K562 (cell line): ENCODE data around the gene B4GALNT4. TPM values are rescaled to one million over a fixed set of nuclear protein-coding genes. Genes with fewer than 3 reads are reported as not detected.

Experiments
- ATAC-seq: fragments of 200-7000 bp; cut with Tn5 transposase; 3 replicates; pipeline ENCODE4 v1.9.1; 2020; ENCODE audit warnings: moderate library complexity
- BruUV-seq: library from RNA; stranded (reverse); fragments of 400-500 nt; replicated peaks from 2 replicates; lab custom pipeline; 2021; lab: Mats Ljungman, UMichigan
- CTCF ChIA-PET: fragments of 300-600 bp; formaldehyde crosslinking; extraction: SDS; loops from one replicate; lab custom pipeline; 2021; ENCODE audit warnings: low intra/inter-chr PET ratio; lab: Yijun Ruan, JAX
- POLR2A ChIA-PET: fragments of 300-600, 350-650 bp; sonication (Branson Sonifier 250); formaldehyde crosslinking; extraction: SDS; loops from one replicate; lab custom pipeline; 2021; ENCODE audit warnings: antibody characterized with exemption, inconsistent platforms; lab: Yijun Ruan, JAX
- DNase-seq, 4 experiments: peaks; one replicate each; pipeline versions ENCODE4 v3.0.0 to v3.0.0-alpha.2; 2011 to 2018; ENCODE audit warnings: low spot score in 3 of 4, mixed read lengths in 3 of 4; ENCODE audit errors: extremely low read depth in 1 of 4
- FAIRE-seq: peaks from 2 replicates; lab custom pipeline; 2011; peaks lifted over from hg19 to GRCh38; lab: Jason Lieb, UNC
- H2AFZ ChIP-seq: 2 replicates; pipeline ENCODE4 v1.6.0; 2011; ENCODE audit warnings: low read depth, low read length, control low read depth, inconsistent platforms
- H3K27ac ChIP-seq: fragments of 200-600 bp; 3 replicates; pipeline ENCODE4 v1.8.0; 2011; ENCODE audit warnings: low read depth, mild to moderate bottlenecking, control low read depth, inconsistent platforms, low read length, moderate library complexity, mixed read lengths; ENCODE audit errors: extremely low read depth
- H3K27me3 ChIP-seq, 2 experiments: fragments of 300-600 bp in 1 of 2; 2 replicates in 1 of 2; 3 replicates in 1 of 2; pipeline versions ENCODE4 v1.6.0 to v1.8.0; 2011; ENCODE audit warnings: inconsistent platforms in 2 of 2, low read length in 2 of 2, mild to moderate bottlenecking in 1 of 2, mixed read lengths in 1 of 2, moderate library complexity in 1 of 2; ENCODE audit not compliant: control insufficient read depth in 2 of 2, insufficient read depth in 2 of 2
- H3K36me3 ChIP-seq: fragments of 300-600 bp; 3 replicates; pipeline ENCODE4 v1.8.0; 2011; ENCODE audit warnings: mild to moderate bottlenecking, low read length, inconsistent platforms; ENCODE audit not compliant: control insufficient read depth, insufficient read depth
- H3K4me1 ChIP-seq, 2 experiments: fragments of 200-600 bp in 1 of 2; replicated peaks in 1 of 2; 2 replicates in 1 of 2; 3 replicates in 1 of 2; pipeline versions ENCODE4 v1.5.1 to v1.8.0; 2011; ENCODE audit warnings: inconsistent platforms in 2 of 2, low read length in 2 of 2, mild to moderate bottlenecking in 1 of 2, mixed read lengths in 1 of 2, moderate library complexity in 1 of 2; ENCODE audit not compliant: control insufficient read depth in 2 of 2, insufficient read depth in 2 of 2
- H3K4me2 ChIP-seq: 2 replicates; pipeline ENCODE4 v1.6.1; 2011; ENCODE audit warnings: low read length, control low read depth, inconsistent platforms, mixed read lengths; ENCODE audit not compliant: insufficient read depth
- H3K4me3 ChIP-seq: fragments of 200-600 bp; sonication (generic), shearing (Covaris generic); 2 replicates; pipeline ENCODE4 v1.5.1; 2016; ENCODE audit warnings: control low read depth, inconsistent platforms
- H3K79me2 ChIP-seq: fragments of 200-600 bp; 3 replicates; pipeline ENCODE4 v1.8.0; 2011; ENCODE audit warnings: low read length, inconsistent platforms; ENCODE audit not compliant: control insufficient read depth, insufficient read depth
- H3K9ac ChIP-seq, 2 experiments: 2 replicates each; pipeline versions ENCODE4 v1.6.0 to v1.6.1; 2011; ENCODE audit warnings: low read depth in 2 of 2, low read length in 2 of 2, control low read depth in 1 of 2, inconsistent platforms in 1 of 2, mild to moderate bottlenecking in 1 of 2, mixed read lengths in 1 of 2; ENCODE audit not compliant: insufficient read depth in 1 of 2
- H3K9me1 ChIP-seq: one replicate; pipeline ENCODE4 v1.6.0; 2011; ENCODE audit warnings: inconsistent platforms, mild to moderate bottlenecking, low read length, moderate library complexity; ENCODE audit not compliant: control insufficient read depth, insufficient read depth
- H3K9me3 ChIP-seq: replicated peaks from 2 replicates; pipeline ENCODE4 v1.5.1; 2011; ENCODE audit warnings: low read depth, low read length, inconsistent platforms; ENCODE audit not compliant: control insufficient read depth, insufficient read depth
- H4K20me1 ChIP-seq: replicated peaks from 2 replicates; pipeline ENCODE4 v1.6.1; 2011; ENCODE audit warnings: low read length, inconsistent platforms, mixed read lengths; ENCODE audit not compliant: control insufficient read depth, insufficient read depth
- ADNP ChIP-seq: fragments of 200-800 bp; sonication (Bioruptor generic); IDR thresholded peaks from 2 replicates; pipeline ENCODE4 v1.6.1; 2016; ENCODE audit warnings: missing genetic modification characterization, missing compliant biosample characterization
- BACH1 ChIP-seq: fragments of 200-800 bp; sonication (Bioruptor generic); IDR thresholded peaks from 2 replicates; pipeline ENCODE4 v1.6.1; 2016; ENCODE audit warnings: missing genetic modification characterization, missing compliant biosample characterization
- BRCA1 ChIP-seq, 2 experiments: fragments of 450-650 bp in 1 of 2; sonication (generic) in 1 of 2; formaldehyde crosslinking in 1 of 2; IDR thresholded peaks; 2 replicates each; pipeline versions ENCODE4 v1.5.0 to v1.6.1; 2017 to 2020; ENCODE audit warnings: mild to moderate bottlenecking in 1 of 2, missing genetic modification reagents in 1 of 2
- RBFOX2 ChIP-seq: fragments of 200-400 bp; formaldehyde crosslinking; IDR thresholded peaks from 2 replicates; pipeline ENCODE4 v1.6.1; 2017; ENCODE audit warnings: low read depth, mild to moderate bottlenecking, low read length, moderate library complexity
- RFX1 ChIP-seq: fragments of 450-650 bp; IDR thresholded peaks from 2 replicates; pipeline ENCODE4 v1.6.1; 2016; ENCODE audit warnings: mild to moderate bottlenecking, moderate library complexity
- ZBED1 ChIP-seq: IDR thresholded peaks from 2 replicates; pipeline ENCODE4 v1.6.1; 2014
- ZFP36 ChIP-seq: fragments of 150-350 bp; IDR thresholded peaks from 2 replicates; pipeline ENCODE4 v1.6.1; 2018; ENCODE audit warnings: low read length, low read depth; ENCODE audit not compliant: partially characterized antibody
- ZNF282 ChIP-seq: sonication (generic); formaldehyde crosslinking; IDR thresholded peaks from 2 replicates; pipeline ENCODE4 v1.8.1; 2023; ENCODE audit warnings: missing genetic modification reagents
- WGBS: fragments of 100-300 bp; shearing (Covaris generic); methylation state at CpG from one replicate; pipeline ENCODE4 v1.1.6; 2016; ENCODE audit warnings: low coverage, mixed read lengths; ENCODE audit not compliant: insufficient coverage; ENCODE audit errors: missing lambda C conversion rate; 5-methylcytosine and 5-hydroxymethylcytosine counted together
- in situ Hi-C: fragments of 300-500 bp; cut with MboI; formaldehyde crosslinking; loops from 4 replicates; pipeline ENCODE4 v1.15.0; 2018; ENCODE audit warnings: inconsistent platforms, mixed read lengths
- intact Hi-C: fragments of 100-400 bp; cut with micrococcal nuclease; formaldehyde crosslinking; loops from 2 replicates; pipeline ENCODE4 v1.14.2; 2022
- polyA plus RNA-seq, 8 experiments: library from polyadenylated mRNA; depleted of rRNA in 4 of 8; stranded (reverse) in 5 of 8; unstranded in 3 of 8; fragments of >200 nt; fragmentation: Nextera tagmentation in 2 of 8; fragmentation: Illumina TruSeq in 1 of 8; extraction: Ambion mirVana in 2 of 8; extraction: Trizol in 1 of 8; gene quantifications; 2 replicates each; pipeline versions ENCODE4 v1.2.1 to v1.2.3, GENCODE V29; 2011 to 2014; ENCODE audit warnings: inconsistent platforms in 1 of 8, missing spikeins in 1 of 8
- total RNA-seq, 7 experiments: library from RNA; depleted of rRNA in 6 of 7; stranded (reverse); fragments of >200 nt in 6 of 7; fragmentation: Illumina TruSeq in 2 of 7; extraction: Trizol in 2 of 7; gene quantifications; 2 replicates each; pipeline versions ENCODE4 v1.2.1 to v1.2.3, GENCODE V29; 2011 to 2021; ENCODE audit warnings: low replicate concordance in 1 of 7

B4GALNT4 gene
- total and polyA plus RNA-seq, 9 of the 15 experiments (the other 6 are each of a cell fraction or from before 2014, with no cell fraction given) = 0.20 to 37.1 (median 10.8) TPM; not detected in 1

GRCh38 chr11:395866-396265, 26.6 kb downstream of the B4GALNT4 start:
- in situ Hi-C loops = no loop called here
- Histone ChIP-seq H3K79me2 (peaks cover 35% of the 10 kb centered on the region), H3K9me3 (peaks cover 2% of the 10 kb centered on the region; the same call in 1 of the 2 replicates), H3K27me3 (no peaks in the 10 kb centered on the region), H3K4me2 (0 out of 2 replicates have a peak overlapping the region, but pooled peaks have one; percentile 97), H3K4me3 (no peak overlapping the region; the same call in 1 of the 2 replicates), H2AFZ (no peak overlapping the region), H3K4me1 (peaks cover 19 to 65% of the 10 kb centered on the region in 2 experiments), H3K27ac (no peak overlapping the region), H3K9ac (peak overlapping the region in 1 of 2 experiments; percentile 99; a peak in 2 of 4 replicates), H4K20me1 (no peaks in the 10 kb centered on the region), H3K9me1 (no peaks in the 10 kb centered on the region), H3K36me3 (peaks cover 44% of the 10 kb centered on the region; the same call in 2 of the 3 replicates)
- intact Hi-C loops = no loop called here
- BruUV-seq = no TSS peak
- ChIA-PET POLR2A (interaction anchor here (1.0 to 1.2 kb wide), 2 partner anchors 8 to 9 kb away, joined by 3 to 5 read pairs; no protein-coding TSS in a partner anchor), CTCF (no interaction called here)
- no peak for DNase-seq
- 83% methylated on average over 6 of the region's 11 CpGs for WGBS
- TF ChIP-seq ADNP (tag) = no peak
- no peak for TF ChIP-seq ZNF282
- TF ChIP-seq RBFOX2 = peak; percentile 15; the same call in 1 of the 2 replicates
- no peak for TF ChIP-seq ZBED1
- no peak for TF ChIP-seq BACH1
- no peak for TF ChIP-seq RFX1
- TF ChIP-seq ZFP36 = peak; percentile 41
- no peak for TF ChIP-seq BRCA1 (IDR thresholded peaks at IDR 0.05)
- TF ChIP-seq BRCA1 (CRISPR knock-in tag; IDR thresholded peaks at IDR 0.05) = 0 out of 2 replicates have a peak, but pooled peaks have one; percentile 20
- ATAC-seq = no peak
- FAIRE-seq = no peak
